GM21576 (cell line): ENCODE measurements around the gene IFT88.

ENCODE experiments used
- ATAC-seq: cut with Tn5 transposase; IDR thresholded peaks from one replicate; pipeline ENCODE4 v1.9.1; 2021; ENCODE audit warnings: mild to moderate bottlenecking, moderate library complexity; ENCODE audit not compliant: unreplicated experiment

Gene IFT88

DNA sequence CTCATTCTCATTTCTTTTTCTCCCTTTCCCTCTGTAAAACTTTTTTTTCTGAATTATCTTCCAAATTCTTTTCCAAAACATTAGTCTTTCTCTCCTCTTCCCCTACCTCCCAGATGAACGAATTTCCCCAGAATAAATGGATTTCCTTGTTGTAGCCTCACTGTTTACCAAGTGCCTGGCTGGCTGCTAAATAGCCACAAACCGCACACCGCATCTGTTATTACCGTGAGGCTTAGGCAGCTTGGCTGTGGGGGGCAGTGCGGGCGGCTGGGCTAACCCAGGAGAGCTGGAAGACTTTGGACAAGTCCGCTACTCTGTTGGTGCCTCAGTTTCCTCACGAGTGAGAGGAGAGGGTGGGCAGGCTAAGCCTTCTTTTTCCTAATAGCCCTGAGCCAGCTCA lies 147.2 kb downstream of the IFT88 start:
- no peak for ATAC-seq

DNA sequence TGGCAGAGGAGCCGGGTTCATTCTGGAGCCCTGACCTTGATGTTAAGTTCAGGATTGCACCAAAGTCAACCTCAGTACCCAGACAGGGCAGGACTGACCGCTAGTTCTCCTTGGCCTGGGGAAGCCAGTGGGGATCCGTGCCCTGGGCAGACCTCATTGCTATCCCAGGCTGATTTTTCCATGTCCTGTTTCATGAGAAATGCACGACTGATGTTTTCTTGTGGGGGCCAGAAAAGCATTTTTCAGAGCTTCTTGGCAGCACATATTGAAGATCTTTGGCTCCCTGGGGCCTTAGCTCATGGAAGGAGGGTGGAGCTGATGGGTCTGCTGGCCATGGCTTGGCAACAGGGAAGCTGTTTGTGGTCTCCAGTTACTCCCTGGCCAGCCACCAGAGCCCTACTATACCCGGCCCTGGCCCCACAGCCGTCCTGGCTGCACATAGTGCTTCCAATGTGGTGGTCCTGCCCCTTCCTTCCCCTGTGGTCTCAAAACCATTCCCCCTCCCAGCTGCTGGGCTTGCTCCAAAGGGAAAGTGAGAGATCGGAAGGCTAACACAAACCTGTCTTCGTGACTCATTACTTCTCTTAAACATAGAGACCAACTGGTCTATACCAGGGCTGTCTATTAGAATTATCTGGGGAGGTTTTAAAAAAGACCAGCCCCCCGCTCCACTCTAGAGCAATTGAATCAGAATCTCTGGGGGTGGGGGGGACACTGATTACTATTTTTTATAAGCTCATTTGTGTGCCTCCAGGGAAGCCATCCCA lies 147.8 kb downstream of the IFT88 start:
- ATAC-seq: no peak

DNA sequence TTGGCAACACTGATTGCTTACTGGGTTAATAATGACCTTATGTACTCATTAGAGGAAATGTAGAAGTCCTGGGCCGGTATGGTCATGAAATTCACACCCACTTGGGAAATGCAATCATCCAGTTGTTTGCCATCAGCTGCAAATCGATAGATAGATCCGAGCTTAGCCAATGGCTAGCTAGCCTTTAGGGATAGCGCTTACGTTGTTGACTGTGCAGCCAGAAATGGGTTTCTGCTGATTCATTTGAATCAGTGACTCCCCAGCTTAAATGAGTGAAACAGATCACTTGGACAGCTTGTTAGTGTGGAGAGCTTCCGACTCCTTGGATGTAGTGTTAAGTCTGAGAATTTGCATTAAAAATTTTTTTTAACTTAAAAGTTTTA lies 148.4 kb downstream of the IFT88 start:
- no peak for ATAC-seq

DNA sequence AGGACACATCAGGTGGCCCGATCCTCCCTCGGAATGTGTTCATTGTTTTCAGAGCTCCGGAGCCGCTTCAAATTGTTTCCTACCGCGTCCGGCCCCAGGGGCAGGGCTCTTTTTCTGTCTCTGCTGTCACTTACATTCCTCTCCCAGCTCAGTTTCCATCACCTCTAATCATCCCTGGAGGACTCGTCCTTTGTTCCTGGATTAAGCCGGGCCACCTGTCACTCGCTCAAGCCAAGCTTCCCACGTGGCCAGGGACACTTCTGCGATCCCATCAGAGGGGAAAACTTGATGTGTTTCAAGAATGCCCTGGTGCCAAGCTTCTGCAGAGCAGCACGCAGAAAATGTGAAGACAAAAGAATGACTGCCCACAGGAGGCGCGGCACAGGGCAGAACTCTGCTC lies 150.0 kb downstream of the IFT88 start:
- no peak for ATAC-seq

DNA sequence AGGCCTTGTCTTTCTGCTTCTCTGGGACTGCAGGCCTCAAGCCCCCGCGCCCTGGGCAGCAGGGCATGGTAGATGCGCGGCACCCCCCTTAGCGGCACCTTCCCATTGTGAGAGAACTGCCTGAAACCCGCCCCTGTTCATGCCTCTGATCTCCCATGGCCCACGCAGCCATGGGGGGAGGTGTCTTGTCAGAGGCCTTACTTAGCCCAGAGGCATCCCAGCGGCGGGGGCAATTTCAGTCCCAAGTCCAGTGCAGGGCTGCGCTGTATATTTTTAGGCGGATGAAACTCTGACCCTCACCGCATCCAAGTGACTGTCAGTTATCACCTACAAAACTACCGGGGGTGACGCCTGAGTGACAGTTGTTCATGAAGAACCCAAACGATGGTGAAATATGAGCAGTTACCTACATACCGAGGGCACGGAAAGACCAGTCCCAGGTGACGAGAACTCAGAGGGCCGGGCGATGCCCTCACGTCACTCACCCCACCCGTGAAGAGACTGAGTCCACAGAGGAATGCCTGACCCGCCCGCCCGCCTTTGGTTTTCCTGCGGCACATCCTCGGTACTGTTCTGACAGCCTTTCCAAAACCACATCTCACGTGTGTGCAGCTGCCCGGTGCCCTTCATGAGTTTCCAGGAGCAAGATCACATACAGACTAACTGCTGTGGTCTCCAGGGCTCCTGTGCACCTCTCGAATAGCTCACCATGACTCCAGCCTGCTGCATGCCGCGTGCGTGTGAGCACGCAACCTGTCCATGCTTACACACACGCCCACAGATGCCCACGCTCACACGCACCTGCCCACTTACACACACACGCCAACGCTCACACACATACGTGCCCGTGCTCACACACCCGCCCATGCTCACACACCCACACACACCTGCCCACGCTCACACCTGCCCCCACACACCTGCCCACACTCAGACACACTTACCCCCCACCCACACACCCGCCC lies 150.9 kb downstream of the IFT88 start:
- no peak for ATAC-seq

DNA sequence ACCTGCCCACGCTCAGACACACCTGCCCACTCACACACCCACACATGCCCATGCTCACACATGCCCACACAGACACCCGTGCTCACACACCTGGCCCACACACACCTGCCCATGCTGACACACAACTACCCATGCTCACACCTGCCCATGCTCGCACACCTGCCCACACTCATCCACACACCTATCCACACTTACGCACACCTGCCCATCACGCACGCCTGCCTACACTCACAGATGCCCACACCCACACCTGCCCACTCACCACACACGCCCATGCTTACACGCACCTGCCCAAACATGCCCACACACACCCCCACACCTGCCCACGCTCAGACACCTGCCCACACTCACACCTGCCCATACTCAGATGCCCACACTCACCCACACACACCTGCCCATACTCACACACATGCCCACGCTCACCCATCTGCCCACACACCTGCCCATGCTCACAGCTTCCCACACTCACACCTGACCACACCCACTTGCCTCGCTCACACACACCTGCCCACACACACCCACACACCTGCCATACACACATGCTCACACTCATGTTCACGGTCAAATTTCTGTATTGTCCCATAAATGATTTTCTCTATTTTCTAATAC lies 152.1 kb downstream of the IFT88 start:
- no peak for ATAC-seq

DNA sequence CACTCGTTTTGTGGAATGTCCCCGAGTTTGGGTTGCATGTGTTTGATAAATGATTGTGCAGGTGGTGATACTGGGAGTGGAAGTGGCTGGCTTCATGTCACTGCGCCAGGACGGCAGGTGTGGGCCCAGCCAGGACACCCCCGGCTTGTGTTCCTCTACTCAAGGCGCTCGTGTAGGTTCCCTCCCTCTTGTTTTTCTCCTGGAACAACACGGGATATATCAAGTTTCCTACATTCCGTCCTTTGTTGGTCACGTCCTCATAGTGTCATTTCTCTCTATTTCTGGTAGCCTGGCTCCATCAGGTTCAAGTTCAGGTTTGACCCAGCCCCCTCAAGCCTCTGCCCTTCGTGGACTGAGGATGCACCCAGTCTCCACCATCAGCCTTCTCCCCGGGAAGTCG lies 152.8 kb downstream of the IFT88 start:
- no peak for ATAC-seq

DNA sequence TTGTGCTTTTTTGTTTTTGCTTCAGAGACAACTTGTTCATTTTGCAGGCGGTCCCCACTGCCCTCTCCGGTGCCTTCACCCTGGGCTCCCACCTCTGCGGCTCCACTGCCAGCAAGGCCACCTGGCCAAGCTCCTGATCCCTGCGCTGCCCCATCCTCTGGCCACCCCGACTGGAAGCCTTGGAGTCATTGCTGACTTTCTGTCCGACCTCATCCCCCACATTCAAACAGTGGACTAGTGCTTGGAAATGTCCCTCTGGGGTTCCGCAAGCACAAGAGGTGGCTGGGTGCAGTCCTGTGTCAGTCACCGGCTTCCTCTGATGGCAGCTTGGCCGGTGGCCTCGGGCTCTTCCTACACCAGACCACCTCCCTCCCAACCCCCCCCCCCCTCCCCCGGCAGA lies 153.5 kb downstream of the IFT88 start:
- ATAC-seq: no peak

DNA sequence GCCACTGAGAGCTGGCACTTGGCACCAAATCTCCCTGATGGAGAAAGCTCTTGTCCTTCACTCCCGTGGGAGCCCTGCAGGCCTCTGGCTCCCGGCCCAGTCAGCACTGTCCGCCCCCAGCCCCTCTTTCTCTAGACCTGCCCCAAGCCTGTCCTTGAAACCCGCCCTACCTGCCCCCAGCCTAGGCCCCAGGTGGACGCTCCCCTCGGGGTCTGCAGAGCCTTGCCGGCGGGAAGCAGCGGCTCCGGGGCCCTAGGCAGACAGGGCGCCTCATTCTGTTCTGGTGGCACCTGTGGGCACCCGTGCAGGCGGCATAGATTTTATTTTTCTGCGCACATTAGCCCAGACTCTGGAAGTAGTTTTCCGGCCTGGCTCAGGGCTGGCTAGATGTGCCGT lies 154.1 kb downstream of the IFT88 start:
- ATAC-seq: no peak

DNA sequence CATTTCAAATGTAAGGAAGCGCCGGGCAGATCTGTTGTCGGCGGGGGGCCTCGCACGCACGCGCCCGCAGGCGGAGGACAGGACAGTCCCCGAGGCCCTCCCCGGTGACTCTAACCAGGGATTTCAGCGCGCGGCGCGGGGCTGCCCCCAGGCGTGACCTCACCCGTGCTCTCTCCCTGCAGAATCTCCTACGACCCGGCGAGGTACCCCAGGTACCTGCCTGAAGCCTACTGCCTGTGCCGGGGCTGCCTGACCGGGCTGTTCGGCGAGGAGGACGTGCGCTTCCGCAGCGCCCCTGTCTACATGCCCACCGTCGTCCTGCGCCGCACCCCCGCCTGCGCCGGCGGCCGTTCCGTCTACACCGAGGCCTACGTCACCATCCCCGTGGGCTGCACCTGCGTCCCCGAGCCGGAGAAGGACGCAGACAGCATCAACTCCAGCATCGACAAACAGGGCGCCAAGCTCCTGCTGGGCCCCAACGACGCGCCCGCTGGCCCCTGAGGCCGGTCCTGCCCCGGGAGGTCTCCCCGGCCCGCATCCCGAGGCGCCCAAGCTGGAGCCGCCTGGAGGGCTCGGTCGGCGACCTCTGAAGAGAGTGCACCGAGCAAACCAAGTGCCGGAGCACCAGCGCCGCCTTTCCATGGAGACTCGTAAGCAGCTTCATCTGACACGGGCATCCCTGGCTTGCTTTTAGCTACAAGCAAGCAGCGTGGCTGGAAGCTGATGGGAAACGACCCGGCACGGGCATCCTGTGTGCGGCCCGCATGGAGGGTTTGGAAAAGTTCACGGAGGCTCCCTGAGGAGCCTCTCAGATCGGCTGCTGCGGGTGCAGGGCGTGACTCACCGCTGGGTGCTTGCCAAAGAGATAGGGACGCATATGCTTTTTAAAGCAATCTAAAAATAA lies 154.7 kb downstream of the IFT88 start:
- ATAC-seq: no peak

DNA sequence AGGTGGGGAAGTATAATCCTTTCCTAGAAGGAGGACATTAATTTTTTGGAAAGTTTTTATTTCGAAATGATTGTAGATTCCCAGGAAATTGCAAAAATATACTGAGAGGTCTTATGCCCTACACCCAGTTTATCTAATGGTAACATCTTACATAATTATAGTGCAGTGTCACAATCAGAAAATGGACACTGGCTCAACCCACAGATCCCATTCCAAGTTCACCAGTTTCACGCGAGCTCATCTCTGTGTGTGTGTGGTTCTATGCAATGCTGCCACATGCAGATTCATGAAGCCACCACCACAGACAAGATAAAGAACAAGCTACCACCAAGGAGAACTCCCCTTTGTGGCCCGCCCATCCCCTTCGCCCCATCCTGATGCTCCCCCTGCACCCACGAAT lies 160.9 kb downstream of the IFT88 start:
- ATAC-seq: no peak

DNA sequence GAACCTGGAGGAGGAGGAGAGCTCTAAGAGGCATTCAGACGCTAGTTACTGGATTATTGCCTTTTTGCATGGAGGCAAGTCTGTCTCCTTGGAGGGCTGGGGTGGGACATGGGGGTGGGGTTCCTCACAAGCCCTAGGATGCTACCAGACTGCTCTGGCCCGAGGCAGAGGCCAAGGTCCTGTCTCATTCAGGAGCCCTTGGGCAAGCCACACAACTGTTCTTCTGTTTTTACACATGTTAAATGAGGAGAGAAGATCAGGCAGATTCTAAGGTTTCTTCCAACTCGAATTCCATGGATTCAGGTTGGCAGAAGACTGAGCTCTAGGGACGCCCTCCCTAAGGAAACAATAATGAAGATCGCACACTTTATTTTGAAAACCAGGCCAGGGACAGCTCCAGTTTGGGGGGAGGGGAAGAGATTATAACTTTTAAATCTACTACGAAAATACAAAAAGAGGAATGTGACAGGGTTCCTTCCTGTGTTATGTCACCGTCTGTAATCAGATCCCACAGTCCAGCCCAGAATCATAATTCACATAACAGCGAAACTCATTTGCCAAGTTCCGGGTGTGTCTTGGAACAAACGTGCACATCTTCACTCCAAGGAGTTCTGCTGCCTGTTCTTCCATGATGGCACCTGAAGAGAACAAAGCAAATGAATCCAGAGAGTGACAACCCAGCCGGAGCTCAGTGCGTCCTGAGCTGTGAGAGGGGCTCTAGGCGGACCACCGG lies 161.8 kb downstream of the IFT88 start:
- no peak for ATAC-seq

DNA sequence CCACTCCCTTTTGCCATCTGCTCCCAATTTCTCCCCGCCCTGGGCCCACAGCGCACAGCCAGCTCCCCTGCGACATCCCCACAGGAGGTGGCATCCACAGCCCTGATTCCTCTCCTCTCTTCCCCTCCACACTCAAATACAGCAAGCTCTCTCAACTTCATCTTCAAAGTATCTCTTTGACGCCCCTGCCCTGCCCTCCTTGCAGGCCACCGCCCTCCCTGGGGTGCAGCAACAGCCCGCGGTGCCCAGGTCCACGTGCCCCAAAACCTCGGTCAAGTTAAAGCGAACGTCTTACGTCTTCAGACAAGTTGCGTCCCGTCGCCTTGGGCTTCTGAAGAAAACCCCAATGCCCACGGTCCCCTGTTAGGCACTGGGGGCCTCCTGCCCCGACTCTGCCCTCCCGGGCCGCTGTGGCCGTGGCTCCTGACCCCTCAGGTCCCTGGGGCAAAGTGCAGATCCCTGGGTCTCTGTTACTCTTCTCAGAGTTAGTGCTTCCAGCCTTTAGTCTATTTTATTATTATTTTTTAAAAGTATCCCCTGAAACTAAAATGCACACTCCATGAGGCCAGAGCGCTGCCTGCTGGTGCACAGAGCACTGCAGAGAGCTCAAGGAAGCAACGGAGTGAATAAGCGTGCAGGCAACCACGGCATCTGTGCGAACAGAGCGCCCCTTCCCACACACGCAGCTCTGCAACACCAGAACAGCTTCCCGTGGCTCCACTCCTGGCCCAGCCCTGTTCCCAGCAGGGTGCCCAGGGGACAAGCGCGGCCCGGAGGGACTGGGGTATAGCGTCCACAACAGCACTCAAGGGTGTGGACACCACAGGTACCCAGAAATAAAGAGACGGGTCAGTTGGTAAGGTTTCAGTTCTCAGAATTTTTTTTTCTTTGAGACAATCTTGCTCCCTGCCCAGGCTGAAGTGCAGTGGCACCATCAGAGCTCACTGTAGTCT lies 163.0 kb downstream of the IFT88 start:
- no peak for ATAC-seq

DNA sequence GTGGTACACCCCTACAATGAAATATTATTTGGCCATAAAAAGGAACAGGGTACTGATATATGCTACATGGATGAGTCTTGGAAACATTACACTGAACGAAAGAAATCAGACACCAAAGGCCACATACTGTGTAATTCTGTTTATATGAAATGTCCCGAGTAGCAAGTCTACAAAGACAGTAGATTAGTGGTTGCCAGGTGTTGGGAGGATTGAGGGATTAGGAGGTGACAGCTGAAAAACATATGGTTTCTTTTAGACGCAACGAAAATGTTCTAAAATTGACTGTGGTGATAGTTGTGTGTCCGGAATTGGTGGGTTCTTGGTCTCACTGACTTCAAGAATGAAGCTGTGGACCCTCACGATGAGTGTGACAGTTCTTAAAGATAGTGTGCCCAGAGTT lies 171.7 kb downstream of the IFT88 start:
- no peak for ATAC-seq

DNA sequence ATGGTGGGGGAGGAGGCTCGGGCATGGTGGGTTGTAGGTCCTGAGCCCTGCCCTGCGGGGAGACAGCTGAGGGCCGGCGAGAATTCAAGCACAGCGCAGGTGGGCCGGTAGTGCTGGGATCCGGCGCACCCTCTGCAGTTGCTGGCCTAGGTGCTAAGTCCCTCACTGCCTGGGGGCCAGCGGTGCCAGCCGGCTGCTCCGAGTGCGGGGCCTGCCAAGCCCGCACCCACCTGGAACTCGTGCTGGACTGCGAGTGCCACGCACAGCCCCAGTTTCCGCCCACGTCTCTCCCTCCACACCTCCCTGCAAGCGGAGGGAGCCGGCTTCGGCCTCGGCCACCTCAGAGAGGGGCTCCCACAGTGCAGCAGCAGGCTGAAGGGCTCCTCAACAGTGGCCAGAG lies 173.1 kb downstream of the IFT88 start:
- no peak for ATAC-seq
